GM12873 (cell line): ENCODE data around the gene NHERF2.

Experiments used
- TF ChIP-seq, protein P1 (sequence below): IDR thresholded peaks from 2 replicates; pipeline ENCODE4 v1.5.1; 2012; ENCODE audit warnings: low read depth, mild to moderate bottlenecking, moderate library complexity, low read length, control low read depth; ENCODE audit not compliant: insufficient read depth; ENCODE audit errors: missing control alignments

NHERF2 gene

DNA sequence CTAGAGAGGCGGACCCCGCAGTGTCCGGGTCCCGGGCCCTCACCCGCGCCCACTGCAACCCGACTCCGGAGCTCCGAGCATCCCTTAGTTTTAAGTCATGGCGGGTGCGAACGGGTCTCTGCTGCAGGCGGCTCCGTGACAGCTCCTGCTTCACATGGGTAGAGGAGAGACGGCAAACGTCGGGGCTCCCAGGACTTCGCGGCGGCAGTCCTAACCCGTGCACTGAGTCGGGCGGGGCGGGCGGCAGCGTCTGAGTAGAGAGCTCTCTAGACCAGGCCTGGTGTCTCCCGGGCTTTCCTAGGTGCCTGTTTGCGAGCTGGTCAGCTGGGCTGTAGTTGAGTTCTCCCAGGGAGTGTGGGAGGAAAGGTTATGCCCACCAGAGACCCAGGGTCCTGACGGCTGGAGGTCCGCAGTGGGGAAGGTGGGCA is 21.4 kb downstream of the NHERF2 start:
- TF ChIP-seq, protein P1, sequence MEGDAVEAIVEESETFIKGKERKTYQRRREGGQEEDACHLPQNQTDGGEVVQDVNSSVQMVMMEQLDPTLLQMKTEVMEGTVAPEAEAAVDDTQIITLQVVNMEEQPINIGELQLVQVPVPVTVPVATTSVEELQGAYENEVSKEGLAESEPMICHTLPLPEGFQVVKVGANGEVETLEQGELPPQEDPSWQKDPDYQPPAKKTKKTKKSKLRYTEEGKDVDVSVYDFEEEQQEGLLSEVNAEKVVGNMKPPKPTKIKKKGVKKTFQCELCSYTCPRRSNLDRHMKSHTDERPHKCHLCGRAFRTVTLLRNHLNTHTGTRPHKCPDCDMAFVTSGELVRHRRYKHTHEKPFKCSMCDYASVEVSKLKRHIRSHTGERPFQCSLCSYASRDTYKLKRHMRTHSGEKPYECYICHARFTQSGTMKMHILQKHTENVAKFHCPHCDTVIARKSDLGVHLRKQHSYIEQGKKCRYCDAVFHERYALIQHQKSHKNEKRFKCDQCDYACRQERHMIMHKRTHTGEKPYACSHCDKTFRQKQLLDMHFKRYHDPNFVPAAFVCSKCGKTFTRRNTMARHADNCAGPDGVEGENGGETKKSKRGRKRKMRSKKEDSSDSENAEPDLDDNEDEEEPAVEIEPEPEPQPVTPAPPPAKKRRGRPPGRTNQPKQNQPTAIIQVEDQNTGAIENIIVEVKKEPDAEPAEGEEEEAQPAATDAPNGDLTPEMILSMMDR: no peak

DNA sequence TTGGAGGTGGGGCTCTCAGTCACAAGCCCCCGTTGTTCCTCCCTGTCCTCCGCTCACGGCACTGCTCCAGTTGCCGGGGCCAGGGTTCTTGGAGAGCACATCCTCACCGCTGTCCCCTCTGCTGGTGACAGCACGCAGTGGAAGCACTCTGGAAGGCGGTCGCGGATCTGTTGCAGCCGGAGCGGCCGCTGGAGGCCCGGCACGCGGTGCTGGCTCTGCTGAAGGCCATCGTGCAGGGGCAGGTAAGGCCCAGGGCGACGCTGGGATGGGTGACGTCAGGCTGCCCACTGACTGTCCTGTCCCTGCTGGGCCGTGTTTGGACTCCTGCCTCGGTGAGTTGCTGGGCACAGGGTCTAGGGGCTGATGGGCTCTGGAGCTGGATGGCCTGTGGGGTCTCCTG is 26.5 kb downstream of the NHERF2 start:
- TF ChIP-seq, protein P1: no peak

DNA sequence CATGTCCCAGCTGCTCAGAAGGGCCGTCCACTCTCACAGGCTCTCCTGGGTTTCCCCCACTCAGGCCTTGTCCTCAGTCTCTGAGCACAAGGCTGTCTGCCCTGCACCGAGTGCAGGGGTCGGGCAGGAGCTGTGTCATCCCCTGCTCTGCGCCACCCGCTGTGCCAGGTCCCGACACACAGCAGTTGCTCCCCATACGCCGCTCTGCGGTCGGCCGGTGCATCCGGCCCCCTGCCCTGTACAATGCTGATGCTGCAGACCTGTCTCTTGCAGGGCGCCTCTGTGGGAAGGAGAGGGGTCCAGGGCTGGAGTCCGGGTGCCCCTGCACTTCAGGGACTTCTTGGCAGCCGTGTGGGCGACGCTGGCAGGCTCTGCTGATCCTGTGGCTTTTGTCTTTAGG is 27.2 kb downstream of the NHERF2 start:
- TF ChIP-seq, protein P1: no peak

DNA sequence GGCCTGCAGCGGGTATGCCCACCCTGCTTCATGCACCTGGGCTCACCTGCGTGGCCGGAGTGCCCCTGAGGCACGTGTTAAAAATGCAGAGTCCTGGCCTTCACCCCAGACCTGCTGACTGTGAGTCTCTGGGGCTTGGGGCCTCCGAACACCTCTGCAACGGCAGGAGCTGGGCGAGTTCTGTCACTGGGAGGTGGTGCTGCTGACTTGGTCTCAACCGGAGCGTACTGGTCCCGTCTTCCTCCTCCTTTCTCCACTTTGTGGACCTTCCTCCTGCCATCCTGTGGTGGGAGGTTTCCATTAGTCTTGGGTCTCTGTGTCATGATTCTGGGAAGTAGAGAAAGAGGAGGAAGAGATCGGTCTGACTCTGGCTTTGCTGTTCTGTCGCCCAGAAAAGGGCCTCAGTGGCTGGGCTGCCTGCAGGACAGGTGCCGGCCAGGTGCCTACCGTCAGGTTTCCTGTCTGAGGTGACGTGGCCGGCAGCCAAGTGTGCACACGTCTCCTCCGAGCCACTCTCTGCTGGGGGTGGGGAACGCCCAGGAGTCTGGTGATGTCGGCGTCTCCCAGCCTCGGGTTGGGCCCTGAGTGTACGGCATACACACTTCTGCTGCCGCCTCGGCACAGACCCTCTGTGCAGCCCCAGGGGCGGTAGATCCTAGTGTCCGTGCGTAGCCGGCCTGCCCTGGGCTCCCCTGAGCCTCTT is 28.0 kb downstream of the NHERF2 start:
- TF ChIP-seq, protein P1: no peak

DNA sequence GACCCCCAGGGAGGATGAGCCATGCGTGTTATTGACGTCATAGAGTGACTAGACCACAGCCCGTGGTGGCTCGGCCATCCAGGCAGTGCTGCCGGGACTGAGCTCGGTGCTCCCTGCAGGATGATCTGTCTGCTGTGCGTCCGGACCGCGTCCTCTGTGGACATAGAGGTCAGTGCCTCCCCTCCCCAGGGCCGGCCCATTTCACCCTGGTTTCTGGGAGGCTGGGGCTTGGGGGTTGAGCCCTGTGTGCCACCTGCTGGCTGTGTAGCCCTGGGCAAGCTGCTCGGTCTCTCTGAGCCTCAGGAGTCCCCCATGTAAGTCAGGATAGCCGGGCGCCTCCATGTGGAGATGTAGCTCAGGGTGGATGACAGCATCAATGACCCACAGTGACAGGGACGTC is 29.4 kb downstream of the NHERF2 start:
- TF ChIP-seq, protein P1: peak; percentile 15

DNA sequence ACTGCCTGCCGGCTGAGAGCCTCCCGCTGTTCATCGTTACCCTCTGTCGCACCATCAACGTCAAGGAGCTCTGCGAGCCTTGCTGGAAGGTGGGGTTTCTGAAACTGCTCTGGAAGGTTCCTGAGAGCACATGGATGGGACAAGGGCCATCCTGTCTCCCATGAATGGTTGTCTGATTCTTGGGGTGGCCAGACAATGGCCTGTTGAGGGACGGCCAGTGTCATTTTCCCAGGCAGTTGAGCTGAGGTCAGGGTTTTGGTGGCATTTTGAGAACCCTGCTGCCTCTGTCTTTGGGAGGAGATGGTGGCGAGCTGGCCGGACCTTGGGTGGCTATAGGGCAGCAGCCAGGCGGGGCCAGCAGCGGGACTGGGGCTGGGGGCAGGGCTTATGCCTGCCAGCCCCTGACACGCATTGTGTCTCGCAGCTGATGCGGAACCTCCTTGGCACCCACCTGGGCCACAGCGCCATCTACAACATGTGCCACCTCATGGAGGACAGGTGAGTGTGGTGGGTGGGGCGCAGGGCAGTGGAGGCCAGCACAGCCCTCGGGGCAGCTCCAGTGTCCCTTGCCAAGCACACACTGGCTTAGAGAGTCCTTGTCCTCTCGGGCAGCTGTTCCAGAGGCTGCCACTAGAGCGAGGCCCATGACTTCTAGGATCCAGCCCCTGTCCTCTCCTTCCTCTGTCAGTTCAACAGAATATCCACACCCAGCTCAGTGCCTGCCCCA is 30.1 kb downstream of the NHERF2 start:
- TF ChIP-seq, protein P1: peak; percentile 31

DNA sequence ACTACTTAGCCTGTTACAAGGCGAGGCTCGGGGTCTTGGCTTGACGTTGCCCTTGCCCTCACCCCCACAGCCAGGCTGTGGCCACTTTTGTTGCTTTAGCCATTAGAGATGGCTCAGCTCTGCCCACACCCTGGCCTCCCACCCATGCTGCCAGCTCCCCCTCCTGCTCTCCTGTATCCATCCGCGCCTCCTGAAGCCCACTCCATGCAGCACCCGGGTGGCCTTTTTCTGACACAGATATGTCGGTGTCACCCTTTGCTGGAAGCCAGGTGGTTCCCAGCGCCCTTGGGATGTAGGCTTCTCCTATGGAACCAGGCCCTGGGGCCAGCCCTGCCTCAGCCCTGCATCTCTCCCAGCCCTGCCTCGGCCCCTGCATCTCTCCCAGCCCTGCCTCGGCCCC is 30.7 kb downstream of the NHERF2 start:
- TF ChIP-seq, protein P1: no peak
